Measurements from ENCODE around the gene KLHL30.
A peak's percentile ranks its signal among the peaks of the same experiment; 100 is the strongest.

The KLHL30 gene

GRCh38 chr2:238137885-238138284, 583 bp upstream of the KLHL30 start:
- H3K27ac ChIP-seq, result no peak overlapping the region
- in situ Hi-C loops (cut with HindIII; ENCODE audit: low pct_ligation_motif_present, low sequenced_read_pairs), result no loop called here
- no peak for DNase-seq
- H3K4me3 ChIP-seq (ENCODE audit: low read depth, low read length), result no peak overlapping the region
- no peaks in the 10 kb centered on the region for H3K36me3 ChIP-seq (replicated peaks)
- TF ChIP-seq CTCF (IDR thresholded peaks at IDR 0.05; ENCODE audit: low read depth, low read length, missing control alignments), result no peak
- no peaks in the 10 kb centered on the region for H3K27me3 ChIP-seq (replicated peaks)

GRCh38 chr2:238139196-238140039, 950 bp downstream of the KLHL30 start:
- Histone ChIP-seq H3K36me3 (replicated peaks) (no peaks in the 10 kb centered on the region), H3K27me3 (replicated peaks) (no peaks in the 10 kb centered on the region), H3K4me3 (ENCODE audit: low read depth, low read length) (no peak overlapping the region), H3K27ac (no peak overlapping the region)
- TF ChIP-seq CTCF (IDR thresholded peaks at IDR 0.05; ENCODE audit: low read depth, low read length, missing control alignments), result peak; percentile 58
- in situ Hi-C loops (cut with HindIII; ENCODE audit: low pct_ligation_motif_present, low sequenced_read_pairs), result no loop called here
- no peak for DNase-seq

- Histone ChIP-seq H3K36me3 (replicated peaks) (no peaks in the 10 kb centered on the region), H3K27me3 (replicated peaks) (no peaks in the 10 kb centered on the region), H3K4me3 (ENCODE audit: low read depth, low read length) (no peak overlapping the region), H3K27ac (no peak overlapping the region)
- in situ Hi-C loops (cut with HindIII; ENCODE audit: low pct_ligation_motif_present, low sequenced_read_pairs), result no loop called here
- DNase-seq, result no peak
- no peak for TF ChIP-seq CTCF (IDR thresholded peaks at IDR 0.05; ENCODE audit: low read depth, low read length, missing control alignments)
Observed at GRCh38 chr2:238140040-238140439, 1.6 kb downstream of the KLHL30 start.

GRCh38 chr2:238140721-238141540, 2.5 kb downstream of the KLHL30 start:
- H3K36me3 ChIP-seq (replicated peaks), result no peaks in the 10 kb centered on the region
- H3K27ac ChIP-seq, result no peak overlapping the region
- DNase-seq, result no peak
- H3K4me3 ChIP-seq (ENCODE audit: low read depth, low read length), result no peak overlapping the region
- in situ Hi-C loops (cut with HindIII; ENCODE audit: low pct_ligation_motif_present, low sequenced_read_pairs), result no loop called here
- no peaks in the 10 kb centered on the region for H3K27me3 ChIP-seq (replicated peaks)
- TF ChIP-seq CTCF (IDR thresholded peaks at IDR 0.05; ENCODE audit: low read depth, low read length, missing control alignments), result no peak

DNA sequence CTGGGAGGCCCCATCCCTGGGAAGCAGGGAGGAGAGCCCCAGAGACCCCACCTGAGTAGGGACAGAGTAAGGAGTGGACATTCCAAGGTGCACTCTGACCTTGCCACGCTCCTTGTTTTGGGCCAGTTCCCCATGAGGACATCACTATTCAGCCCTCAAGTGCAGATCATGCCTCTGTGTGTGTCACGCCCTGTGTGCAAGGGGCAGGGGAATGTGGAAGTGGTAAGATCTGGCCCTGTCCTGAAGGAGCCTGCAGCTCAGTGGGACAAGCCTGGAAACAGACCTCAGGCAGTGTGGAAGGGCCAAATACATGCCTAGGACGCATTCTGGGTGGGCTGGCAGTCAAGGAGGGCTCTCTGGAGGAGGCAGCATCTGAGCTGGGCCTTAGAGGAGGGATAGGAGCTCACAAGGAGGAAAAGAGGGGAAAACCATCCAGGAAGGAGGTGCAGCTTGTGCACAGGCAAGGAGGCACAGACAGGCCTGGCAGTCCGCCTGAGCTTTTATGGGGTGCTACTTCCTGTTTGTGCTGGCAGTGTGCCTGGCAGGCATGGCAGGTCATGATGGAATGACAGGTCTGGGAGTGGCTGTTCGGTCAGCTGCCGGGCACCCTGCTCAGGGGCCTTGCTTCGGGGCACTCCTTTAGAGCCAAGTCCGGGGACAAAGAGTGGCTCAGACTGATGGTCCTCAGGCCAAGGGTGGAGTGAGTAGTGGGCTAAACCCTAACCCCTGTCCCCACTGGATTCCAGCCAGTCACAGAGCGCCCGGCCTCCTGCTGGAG, 3.3 kb downstream of the KLHL30 start:
- H3K27me3 ChIP-seq (replicated peaks), result no peaks in the 10 kb centered on the region
- in situ Hi-C loops (cut with HindIII; ENCODE audit: low pct_ligation_motif_present, low sequenced_read_pairs), result no loop called here
- no peak overlapping the region for H3K27ac ChIP-seq
- no peak for DNase-seq
- no peak for TF ChIP-seq CTCF (IDR thresholded peaks at IDR 0.05; ENCODE audit: low read depth, low read length, missing control alignments)
- H3K36me3 ChIP-seq (replicated peaks), result no peaks in the 10 kb centered on the region
- no peak overlapping the region for H3K4me3 ChIP-seq (ENCODE audit: low read depth, low read length)

All from brain microvascular endothelial cell (primary cell).